ENCODE results near the gene NACC2. TPM values are rescaled to one million over a fixed set of nuclear protein-coding genes. Genes with fewer than 3 reads are reported as not detected.
A peak's percentile ranks its signal among the peaks of the same experiment; 100 is the strongest.

Gene NACC2
- total RNA-seq, 4 donors from 2014 or later, result 22.2 to 64.3 (median 26.5) TPM

- no peak for DNase-seq
- no peak overlapping the region for H3K27ac ChIP-seq
- H3K36me3 ChIP-seq, result no peaks in the 10 kb centered on the region
- in situ Hi-C loops (cut with MboI; ENCODE audit: low pct_ligation_motif_present in 1 of 4, low pct_unique_long_range_greater_than_20kb in 1 of 4, low sequenced_read_pairs in 3 of 4) (loop anchor here in 1 of 4 donors (25.0 kb wide), 1 partner anchor 250 kb away; no protein-coding TSS in a partner anchor), intact Hi-C loops (cut with DNase I; ENCODE audit: low total_unique reads) (no loop called here)
- no peak overlapping the region for H3K4me3 ChIP-seq
- H3K9me3 ChIP-seq, result no peaks in the 10 kb centered on the region
- peaks cover 31 to 43% (median 40%) of the 10 kb centered on the region in 4 donors for H3K4me1 ChIP-seq
- TF ChIP-seq EP300 (IDR thresholded peaks at IDR 0.05; ENCODE audit: low read depth), result no peak
- no peak for TF ChIP-seq CTCF (IDR thresholded peaks at IDR 0.05)
- no peak for TF ChIP-seq POLR2AphosphoS5 (IDR thresholded peaks at IDR 0.05)
- TF ChIP-seq POLR2A (IDR thresholded peaks at IDR 0.05), result no peak
- 62% methylated on average over 10 of the region's 11 CpGs; no CpG with 5 or more reads in 1 of the 2 donors for WGBS, 2 donors (ENCODE audit: low coverage in 1 of 2)
- no peaks in the 10 kb centered on the region for H3K27me3 ChIP-seq
These were observed 17.5 kb upstream of the NACC2 start for GRCh38 chr9:136112541-136112940.

GRCh38 chr9:136111910-136112309 lies 16.8 kb upstream of the NACC2 start:
- Histone ChIP-seq H3K27ac (no peak overlapping the region), H3K4me1 (peaks cover 30 to 43% (median 39%) of the 10 kb centered on the region in 4 donors), H3K36me3 (no peaks in the 10 kb centered on the region), H3K9me3 (no peaks in the 10 kb centered on the region), H3K4me3 (no peak overlapping the region), H3K27me3 (no peaks in the 10 kb centered on the region)
- in situ Hi-C loops (cut with MboI; ENCODE audit: low pct_ligation_motif_present in 1 of 4, low pct_unique_long_range_greater_than_20kb in 1 of 4, low sequenced_read_pairs in 3 of 4) (loop anchor here in 1 of 4 donors (25.0 kb wide), 1 partner anchor 250 kb away; no protein-coding TSS in a partner anchor), intact Hi-C loops (cut with DNase I; ENCODE audit: low total_unique reads) (no loop called here)
- 69 to 100% methylated on average over 1 to 16 of the region's 16 CpGs for WGBS, 2 donors (ENCODE audit: low coverage in 1 of 2)
- TF ChIP-seq POLR2AphosphoS5 (IDR thresholded peaks at IDR 0.05) (no peak), POLR2A (IDR thresholded peaks at IDR 0.05) (no peak), EP300 (IDR thresholded peaks at IDR 0.05; ENCODE audit: low read depth) (no peak), CTCF (IDR thresholded peaks at IDR 0.05) (no peak)
- DNase-seq, result no peak

- TF ChIP-seq POLR2A (IDR thresholded peaks at IDR 0.05) (no peak), CTCF (IDR thresholded peaks at IDR 0.05) (no peak), EP300 (IDR thresholded peaks at IDR 0.05; ENCODE audit: low read depth) (no peak), POLR2AphosphoS5 (IDR thresholded peaks at IDR 0.05) (no peak)
- intact Hi-C loops (cut with DNase I; ENCODE audit: low total_unique reads), result no loop called here
- Histone ChIP-seq H3K27me3 (no peaks in the 10 kb centered on the region), H3K27ac (no peak overlapping the region), H3K36me3 (no peaks in the 10 kb centered on the region), H3K4me3 (no peak overlapping the region), H3K9me3 (no peaks in the 10 kb centered on the region), H3K4me1 (peaks cover 30 to 48% (median 43%) of the 10 kb centered on the region in 4 donors)
- DNase-seq, result no peak
- 95% methylated on average over 16 of the region's 22 CpGs; no CpG with 5 or more reads in 1 of the 2 donors for WGBS, 2 donors (ENCODE audit: low coverage in 1 of 2)
- in situ Hi-C loops (cut with MboI; ENCODE audit: low pct_ligation_motif_present in 1 of 4, low pct_unique_long_range_greater_than_20kb in 1 of 4, low sequenced_read_pairs in 3 of 4), result loop anchor here in 1 of 4 donors (25.0 kb wide), 1 partner anchor 249 kb away; no protein-coding TSS in a partner anchor
These were observed 16.1 kb upstream of the NACC2 start for GRCh38 chr9:136111190-136111589.

- WGBS, 2 donors (ENCODE audit: low coverage in 1 of 2), result 29 to 32% methylated on average over 6 to 23 of the region's 42 CpGs
- intact Hi-C loops (cut with DNase I; ENCODE audit: low total_unique reads), result no loop called here
- Histone ChIP-seq H3K36me3 (no peaks in the 10 kb centered on the region), H3K9me3 (no peaks in the 10 kb centered on the region), H3K4me3 (peak overlapping the region; percentile 8 to 47 (median 22)), H3K4me1 (peaks cover 30 to 56% (median 46%) of the 10 kb centered on the region in 4 donors), H3K27me3 (no peaks in the 10 kb centered on the region), H3K27ac (peak overlapping the region; percentile 82 to 85 (median 84))
- in situ Hi-C loops (cut with MboI; ENCODE audit: low pct_ligation_motif_present in 1 of 4, low pct_unique_long_range_greater_than_20kb in 1 of 4, low sequenced_read_pairs in 3 of 4), result loop anchor here in 1 of 4 donors (25.0 kb wide), 1 partner anchor 248 kb away; no protein-coding TSS in a partner anchor
- no peak for DNase-seq
- TF ChIP-seq CTCF (IDR thresholded peaks at IDR 0.05) (peak in 1 of 5 experiments; percentile 11), POLR2AphosphoS5 (IDR thresholded peaks at IDR 0.05) (no peak), POLR2A (IDR thresholded peaks at IDR 0.05) (no peak), EP300 (IDR thresholded peaks at IDR 0.05; ENCODE audit: low read depth) (no peak)
These were observed 15.3 kb upstream of the NACC2 start for GRCh38 chr9:136110082-136111061.
